DMS153 treated with DMSO at 0.1 percent for 48 hours (cell line): ENCODE measurements around the gene APLNR.

ENCODE experiments used
- DNase-seq: peaks from one replicate; lab custom pipeline; 2025; ENCODE audit not compliant: unreplicated experiment; lab: John Stamatoyannopoulos, UW

Gene APLNR

GRCh38 chr11:57219021-57219627, 17.9 kb downstream of the APLNR start:
- no peak for DNase-seq

- no peak for DNase-seq
Observed at GRCh38 chr11:57217053-57217452, 20.0 kb downstream of the APLNR start.

GRCh38 chr11:57216463-57216862, 20.6 kb downstream of the APLNR start:
- DNase-seq: no peak

- DNase-seq: no peak
Observed at GRCh38 chr11:57214494-57214893, 22.6 kb downstream of the APLNR start.

- DNase-seq: no peak
Observed at GRCh38 chr11:57214098-57214417, 23.0 kb downstream of the APLNR start.

- DNase-seq: no peak
Observed at GRCh38 chr11:57213342-57214097, 23.5 kb downstream of the APLNR start.

- DNase-seq: no peak
Observed at GRCh38 chr11:57210781-57211180, 26.3 kb downstream of the APLNR start.

GRCh38 chr11:57207168-57207567, 29.9 kb downstream of the APLNR start:
- DNase-seq: no peak

- no peak for DNase-seq
Observed at GRCh38 chr11:57205041-57205641, 31.9 kb downstream of the APLNR start.

GRCh38 chr11:57203882-57204480, 33.1 kb downstream of the APLNR start:
- DNase-seq: no peak

GRCh38 chr11:57203359-57203758, 33.7 kb downstream of the APLNR start:
- DNase-seq: no peak

GRCh38 chr11:57202281-57202680, 34.8 kb downstream of the APLNR start:
- DNase-seq: no peak

- DNase-seq: no peak
Observed at GRCh38 chr11:57200917-57201316, 36.1 kb downstream of the APLNR start.

GRCh38 chr11:57199330-57199729, 37.7 kb downstream of the APLNR start:
- no peak for DNase-seq

- DNase-seq: no peak
Observed at GRCh38 chr11:57197762-57198161, 39.3 kb downstream of the APLNR start.

- no peak for DNase-seq
Observed at GRCh38 chr11:57196596-57196995, 40.5 kb downstream of the APLNR start.

- no peak for DNase-seq
Observed at GRCh38 chr11:57192316-57192715, 44.7 kb downstream of the APLNR start.

- DNase-seq: no peak
Observed at GRCh38 chr11:57191311-57192219, 45.5 kb downstream of the APLNR start.

- DNase-seq: no peak
Observed at GRCh38 chr11:57190548-57190947, 46.5 kb downstream of the APLNR start.
